AG10803 (cell line): ENCODE measurements around the gene HOOK2.

Experiments used
- DNase-seq: peaks from one replicate; pipeline ENCODE4 v3.0.0; 2010; ENCODE audit warnings: low read depth
- H3K4me3 ChIP-seq: 2 replicates; pipeline ENCODE4 v1.5.1; 2011; ENCODE audit warnings: mild to moderate bottlenecking, low read length, control low read depth
- CTCF ChIP-seq: conservative IDR thresholded peaks from 2 replicates; pipeline ENCODE4 v1.5.1; 2011; ENCODE audit warnings: mild to moderate bottlenecking, low read length, control low read depth, inconsistent platforms

The HOOK2 gene

GRCh38 chr19:12754465-12755196 is 20.7 kb downstream of the HOOK2 start:
- no peak for DNase-seq
- TF ChIP-seq CTCF: no peak
- no peak overlapping the region for H3K4me3 ChIP-seq

GRCh38 chr19:12752056-12752781 is 23.1 kb downstream of the HOOK2 start:
- TF ChIP-seq CTCF: no peak
- no peak overlapping the region for H3K4me3 ChIP-seq
- no peak for DNase-seq

GRCh38 chr19:12751635-12752034 is 23.7 kb downstream of the HOOK2 start, which contains the start of gene BEST2:
Gene BEST2 (plus strand): TSS chr19:12751791. CDS start chr19:12752593, 802 bp downstream.
- no peak for DNase-seq
- H3K4me3 ChIP-seq: no peak within 1 kb of the TSS
- no peak for TF ChIP-seq CTCF

- DNase-seq: no peak
- TF ChIP-seq CTCF: no peak
- no peak overlapping the region for H3K4me3 ChIP-seq
Measured at GRCh38 chr19:12750851-12751250, 24.5 kb downstream of the HOOK2 start.

GRCh38 chr19:12749938-12750521 is 25.3 kb downstream of the HOOK2 start:
- H3K4me3 ChIP-seq: no peak overlapping the region
- TF ChIP-seq CTCF: no peak
- DNase-seq: no peak

- no peak overlapping the region for H3K4me3 ChIP-seq
- TF ChIP-seq CTCF: no peak
- no peak for DNase-seq
Measured at GRCh38 chr19:12748489-12748888, 26.9 kb downstream of the HOOK2 start.
